ACHN (cell line): ENCODE results near the gene ETDA.
"Not testable (repeated sequence)": the region's sequence is repeated elsewhere in the genome, so short reads cannot be mapped to it uniquely, and the experiment has no call there.

Experiments
- DNase-seq: peaks from one replicate; pipeline ENCODE4 v3.0.0-alpha.2; 2015
- in situ Hi-C: cut with HindIII; loops from 2 replicates; pipeline ENCODE4 v1.10.0; 2017; ENCODE audit warnings: low sequenced_read_pairs, low pct_ligation_motif_present, low pct_unique_long_range_greater_than_20kb

Gene ETDA

GRCh38 chrX:135252011-135252518 is at the start of gene ETDA:
Gene ETDA (plus strand): TSS chrX:135252061. CDS start chrX:135253277, 1,216 bp downstream.
- DNase-seq, in situ Hi-C loops: not testable (repeated sequence)

GRCh38 chrX:135206427-135206826 is 45.4 kb upstream of the ETDA start:
- DNase-seq, in situ Hi-C loops: not testable (repeated sequence)

- in situ Hi-C loops, result no loop called here
- DNase-seq, result no peak
These were observed 38.5 kb upstream of the ETDA start for GRCh38 chrX:135213200-135213844.

DNA sequence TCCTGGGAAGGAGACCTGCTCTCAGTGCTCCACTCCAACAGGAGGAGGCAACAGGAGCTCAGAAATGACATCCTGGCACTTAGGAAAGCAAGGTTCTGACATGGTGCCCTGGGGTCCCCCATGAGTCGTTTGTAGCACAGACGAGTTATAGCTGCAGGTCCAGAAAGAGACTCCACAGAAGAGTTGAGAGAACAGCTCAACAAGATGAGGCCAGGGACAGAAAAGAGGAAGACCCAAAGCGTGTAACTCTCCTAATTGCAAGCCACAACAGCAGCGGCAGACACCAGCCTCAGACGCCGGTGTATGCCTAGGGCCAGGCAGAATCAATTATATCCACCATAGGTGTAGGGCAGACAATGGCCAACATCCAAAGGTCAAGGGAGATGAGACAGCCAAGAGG is 5.9 kb upstream of the ETDA start:
- in situ Hi-C loops, DNase-seq: not testable (repeated sequence)

DNA sequence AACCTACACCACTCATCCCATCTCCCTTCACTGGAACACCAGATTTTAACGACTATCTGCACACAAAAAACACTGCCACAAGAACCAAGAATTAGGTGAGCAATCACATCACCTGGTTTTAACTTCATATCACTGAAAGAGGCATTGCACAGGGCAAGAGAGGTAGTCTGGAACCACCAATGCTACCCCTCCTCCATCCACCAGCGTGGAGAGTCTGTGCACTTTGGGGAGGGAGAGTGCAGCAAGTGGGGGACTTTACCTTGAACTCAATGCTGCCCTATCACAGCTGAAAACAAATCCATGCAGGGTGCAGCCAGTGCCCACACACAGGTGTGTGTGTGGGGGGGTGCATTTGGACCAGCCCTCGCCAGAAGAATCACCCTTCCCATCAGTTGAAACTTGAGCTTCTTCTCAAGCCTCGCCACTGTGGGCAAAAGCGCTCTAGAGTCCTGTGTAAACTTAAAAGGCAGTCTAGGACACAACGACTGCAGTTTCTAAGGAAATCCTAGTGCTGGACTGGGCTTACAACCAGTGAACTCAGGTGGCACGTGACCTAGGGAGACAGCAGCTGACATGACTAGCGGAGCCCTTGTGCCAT is 4.3 kb downstream of the ETDA start:
- DNase-seq, in situ Hi-C loops: not testable (repeated sequence)

GRCh38 chrX:135256923-135257322 is 5.1 kb downstream of the ETDA start:
- in situ Hi-C loops, result no loop called here
- no peak for DNase-seq

DNA sequence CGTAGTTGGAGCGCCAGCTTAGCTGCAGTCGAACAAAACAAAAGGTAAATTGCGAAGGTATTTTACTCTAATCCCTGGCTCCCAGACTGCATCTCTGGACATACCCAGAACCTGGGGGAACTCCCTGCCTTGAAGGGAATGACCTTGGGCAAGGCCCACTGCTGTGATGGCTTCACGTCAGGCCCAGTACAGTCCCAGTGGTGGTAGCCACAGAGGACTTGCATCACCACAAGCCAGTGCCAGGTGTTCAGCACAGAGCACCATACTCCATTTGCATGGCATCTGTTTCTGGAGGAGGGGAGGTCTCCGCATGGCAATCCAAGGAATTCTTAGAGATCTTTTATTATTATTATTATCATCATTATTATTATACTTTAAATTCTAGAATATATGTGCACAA is 5.6 kb downstream of the ETDA start:
- DNase-seq, result no peak

DNA sequence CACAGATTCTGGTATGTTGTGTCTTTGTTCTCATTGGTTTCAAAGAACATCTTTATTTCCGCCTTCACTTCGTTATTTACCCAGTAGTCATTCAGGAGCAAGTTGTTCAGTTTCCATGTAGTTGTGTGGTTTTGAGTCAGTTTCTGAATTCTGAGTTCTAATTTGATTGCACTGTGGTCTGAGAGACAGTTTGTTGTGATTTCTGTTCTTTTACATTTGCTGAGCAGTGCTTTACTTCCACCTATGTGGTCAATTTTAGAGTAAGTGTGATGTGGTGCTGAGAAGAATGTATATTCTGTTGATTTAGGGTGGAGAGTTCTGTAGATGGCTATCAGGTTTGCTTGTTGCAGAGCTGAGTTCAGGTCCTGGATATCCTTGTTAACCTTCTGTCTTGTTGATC is 9.1 kb downstream of the ETDA start:
- DNase-seq, in situ Hi-C loops: not testable (repeated sequence)

More for the DNA sequence above, 5.6 kb downstream of the ETDA start:
- in situ Hi-C loops, result no loop called here

- in situ Hi-C loops, DNase-seq: not testable (repeated sequence)
These were observed 11.5 kb downstream of the ETDA start for GRCh38 chrX:135263376-135263775.

DNA sequence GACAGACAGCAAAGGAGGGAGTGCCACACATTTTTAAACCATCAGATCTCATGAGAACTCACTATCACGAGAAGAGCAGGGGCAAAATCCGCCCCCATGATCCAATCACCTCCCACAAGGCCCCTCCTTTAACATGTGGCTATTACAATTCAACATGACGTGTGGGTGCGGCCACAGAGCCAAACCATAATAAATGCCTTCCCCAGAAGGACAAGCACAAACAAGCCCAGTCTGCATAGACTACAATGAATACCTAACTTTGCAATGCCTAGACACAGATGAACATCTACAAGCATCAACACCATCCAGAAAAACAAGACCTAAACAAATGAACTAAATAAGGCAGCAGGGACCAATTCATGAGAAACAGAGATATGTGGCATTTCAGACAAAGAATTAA is 12.3 kb downstream of the ETDA start:
- in situ Hi-C loops, result no loop called here
- no peak for DNase-seq

- no peak for DNase-seq
- in situ Hi-C loops, result no loop called here
These were observed 21.3 kb downstream of the ETDA start for GRCh38 chrX:135273162-135273561.

DNA sequence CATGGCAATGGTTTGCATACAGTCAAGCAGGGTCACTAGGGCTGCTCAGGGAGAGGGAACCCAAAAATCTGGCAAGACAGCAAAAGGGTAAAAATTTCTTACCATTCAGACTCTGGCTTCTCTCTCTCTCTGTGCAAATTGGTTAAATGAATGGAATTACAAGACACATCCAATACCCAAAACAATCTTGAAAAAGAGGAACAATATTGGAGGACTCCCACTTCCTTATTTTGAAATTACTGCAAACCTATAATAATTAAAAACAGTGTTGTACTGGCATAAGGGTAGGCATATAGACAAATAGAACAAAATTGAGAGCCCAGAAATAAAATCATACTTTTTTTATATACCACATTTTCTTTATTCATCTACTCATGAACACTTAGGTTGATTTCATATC is 24.1 kb downstream of the ETDA start:
- no peak for DNase-seq

DNA sequence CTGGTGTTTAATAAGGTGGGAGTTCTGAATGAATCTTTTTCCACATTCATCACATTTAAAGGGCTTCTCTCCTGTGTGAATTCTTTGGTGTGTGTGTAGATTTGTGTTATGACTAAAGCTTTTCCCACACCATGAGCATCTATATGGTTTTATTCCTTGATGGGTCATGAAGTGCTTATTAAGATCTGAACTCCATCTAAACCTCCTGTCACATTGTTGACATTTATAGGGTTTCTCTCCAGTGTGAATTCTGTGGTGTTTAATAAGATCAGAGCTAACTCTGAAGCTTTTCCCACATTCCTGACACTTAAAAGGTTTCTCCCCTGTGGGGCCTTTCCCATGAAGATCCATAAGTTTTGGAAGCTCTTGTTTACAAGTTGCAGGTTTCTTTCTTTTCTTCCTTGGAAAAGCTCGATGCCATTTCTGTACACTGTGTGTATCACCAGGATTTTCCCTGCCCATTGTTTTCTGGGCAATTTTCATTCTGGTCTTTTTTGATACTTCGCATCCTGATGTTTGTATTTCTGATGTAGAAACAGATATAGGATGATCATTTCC is 35.5 kb downstream of the ETDA start:
- in situ Hi-C loops, result no loop called here
- no peak for DNase-seq

More for the DNA sequence above, 24.1 kb downstream of the ETDA start:
- in situ Hi-C loops, result no loop called here

- DNase-seq, result no peak
- in situ Hi-C loops, result no loop called here
These were observed 43.5 kb downstream of the ETDA start for GRCh38 chrX:135295238-135295943.

DNA sequence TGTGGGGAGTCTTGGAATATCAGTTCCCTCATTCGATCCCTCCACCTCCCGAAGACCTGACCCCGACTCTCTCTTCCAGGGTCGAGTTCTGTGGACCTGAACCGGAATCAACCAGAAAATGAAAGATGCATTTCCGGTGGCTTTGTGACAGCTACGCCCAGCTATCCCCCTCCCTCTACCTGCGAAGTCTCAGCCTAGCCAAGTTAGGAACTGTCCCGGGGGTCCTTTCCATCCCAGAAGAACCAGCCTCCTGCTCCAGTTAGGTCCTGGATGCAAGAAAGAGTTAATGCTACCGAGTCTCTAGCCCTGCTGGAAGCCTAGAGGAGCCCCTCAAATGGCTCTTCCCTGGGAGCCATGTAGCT is 44.1 kb downstream of the ETDA start:
- in situ Hi-C loops, result no loop called here
- no peak for DNase-seq

DNA sequence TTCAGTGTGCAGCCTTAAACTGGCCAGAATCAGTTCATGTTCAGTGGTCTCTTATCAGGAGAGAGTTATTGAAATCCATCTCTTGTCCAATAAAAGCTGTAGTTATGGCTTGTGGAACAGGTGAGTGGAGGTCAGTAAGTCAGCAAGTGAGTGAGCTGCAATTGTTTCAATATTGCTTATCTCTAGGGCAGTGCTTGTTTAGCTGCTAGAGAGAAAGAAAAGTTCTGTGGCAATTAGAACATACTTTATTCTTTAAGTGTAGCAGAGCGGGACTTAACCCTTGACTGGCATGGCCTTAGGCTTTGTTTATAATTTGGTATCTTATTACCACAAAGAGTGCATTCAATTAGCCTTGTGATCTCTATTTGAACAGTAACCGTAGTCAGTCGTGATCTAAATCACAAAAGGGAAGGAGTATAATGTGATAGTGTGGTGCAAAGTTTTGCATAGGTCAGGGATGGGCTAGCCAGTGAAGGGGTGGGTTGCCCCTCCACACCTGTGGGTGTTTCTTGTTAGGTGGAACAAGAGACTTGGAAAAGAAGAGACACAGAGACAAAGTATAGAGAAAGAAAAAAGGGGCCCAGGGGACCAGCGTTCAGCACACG is 50.5 kb downstream of the ETDA start:
- DNase-seq, result no peak
- in situ Hi-C loops, result no loop called here
